SK-N-SH (cell line): ENCODE measurements around the gene FRMPD4. TPM values are rescaled to one million over a fixed set of nuclear protein-coding genes. Genes with fewer than 3 reads are reported as not detected.

Source experiments
- CTCF ChIA-PET: fragments of 300-600, 350-600 bp; formaldehyde crosslinking; extraction: SDS; loops from one replicate; lab custom pipeline; 2021; lab: Yijun Ruan, JAX
- POLR2A ChIA-PET: fragments of 350-600 bp; sonication (Branson Sonifier 250); formaldehyde crosslinking; extraction: SDS; loops from one replicate; lab custom pipeline; 2020; ENCODE audit warnings: antibody characterized with exemption, inconsistent platforms; lab: Yijun Ruan, JAX
- DNase-seq: peaks from one replicate; pipeline ENCODE4 v3.0.0; 2012
- H2AFZ ChIP-seq: fragments of 200-600 bp; sonication (generic); 2 replicates; pipeline ENCODE4 v1.8.1; 2016; ENCODE audit warnings: antibody characterized with exemption, mild to moderate bottlenecking, low read depth
- H3F3A ChIP-seq: fragments of 200-600 bp; sonication (generic); replicated peaks from 2 replicates; pipeline ENCODE3; 2016; ENCODE audit warnings: antibody characterized with exemption, mild to moderate bottlenecking; ENCODE audit not compliant: insufficient read depth
- H3K27ac ChIP-seq, 2 experiments: fragments of 200-500 bp in 1 of 2; fragments of 200-600 bp in 1 of 2; sonication (Bioruptor generic) in 1 of 2; sonication (generic), shearing (Covaris generic) in 1 of 2; 2 replicates each; pipeline versions ENCODE4 v1.5.1 to v1.6.1; 2014 to 2016; ENCODE audit warnings: low read depth in 2 of 2, inconsistent platforms in 1 of 2, low read length in 1 of 2, mild to moderate bottlenecking in 1 of 2, mixed read lengths in 1 of 2
- H3K27me3 ChIP-seq: fragments of 200-600 bp; sonication (generic), shearing (Covaris generic); 2 replicates; pipeline ENCODE4 v1.6.1; 2016; ENCODE audit warnings: mixed run types; ENCODE audit not compliant: insufficient read depth
- H3K36me3 ChIP-seq, 2 experiments: fragments of 200-500 bp in 1 of 2; fragments of 200-600 bp in 1 of 2; sonication (Bioruptor generic) in 1 of 2; sonication (generic) in 1 of 2; replicated peaks in 1 of 2; 2 replicates each; pipeline versions ENCODE3 to v1.5.1; 2014 to 2016; ENCODE audit warnings: low read length in 1 of 2, mild to moderate bottlenecking in 1 of 2; ENCODE audit not compliant: insufficient read depth in 2 of 2, control insufficient read depth in 1 of 2
- H3K4me1 ChIP-seq, 2 experiments: fragments of 200-500 bp in 1 of 2; fragments of 200-600 bp in 1 of 2; sonication (Bioruptor generic) in 1 of 2; sonication (generic), shearing (Covaris generic) in 1 of 2; 2 replicates each; pipeline versions ENCODE4 v1.5.1 to v1.6.1; 2014 to 2016; ENCODE audit warnings: low read depth in 1 of 2, low read length in 1 of 2, mixed run types in 1 of 2; ENCODE audit not compliant: insufficient read depth in 2 of 2, control insufficient read depth in 1 of 2
- H3K4me2 ChIP-seq: fragments of 200-600 bp; sonication (generic), shearing (Covaris generic); 2 replicates; pipeline ENCODE4 v1.6.1; 2017; ENCODE audit warnings: mixed run types
- H3K4me3 ChIP-seq, 2 experiments: fragments of 200-500 bp in 1 of 2; fragments of 200-600 bp in 1 of 2; sonication (Bioruptor generic) in 1 of 2; sonication (generic), shearing (Covaris generic) in 1 of 2; 2 replicates each; pipeline versions ENCODE4 v1.5.1 to v1.8.1; 2014 to 2016; ENCODE audit warnings: low read depth in 2 of 2, inconsistent platforms in 1 of 2, low read length in 1 of 2, mild to moderate bottlenecking in 1 of 2, mixed read lengths in 1 of 2, moderate library complexity in 1 of 2
- H3K79me2 ChIP-seq: fragments of 200-600 bp; sonication (generic); 2 replicates; pipeline ENCODE4 v1.8.1; 2017; ENCODE audit warnings: mild to moderate bottlenecking; ENCODE audit not compliant: insufficient read depth
- H3K9ac ChIP-seq: fragments of 200-600 bp; sonication (generic); 2 replicates; pipeline ENCODE4 v1.6.1; 2017; ENCODE audit warnings: mixed run types
- H3K9me2 ChIP-seq: fragments of 200-600 bp; sonication (generic); 2 replicates; pipeline ENCODE4 v1.6.1; 2017; ENCODE audit warnings: mixed run types
- H3K9me3 ChIP-seq: fragments of 200-600 bp; sonication (generic); 2 replicates; pipeline ENCODE4 v1.6.1; 2017; ENCODE audit warnings: mixed run types, mild to moderate bottlenecking, moderate library complexity
- H4K20me1 ChIP-seq: fragments of 200-600 bp; sonication (generic); 2 replicates; pipeline ENCODE4 v1.6.1; 2017; ENCODE audit warnings: mild to moderate bottlenecking, mixed run types; ENCODE audit not compliant: insufficient read depth
- CTCF ChIP-seq: fragments of 200-600 bp; sonication (generic); IDR thresholded peaks from 2 replicates; pipeline ENCODE4 v1.6.1; 2017; ENCODE audit warnings: antibody characterized with exemption, mild to moderate bottlenecking, moderate library complexity
- ELF1 ChIP-seq: IDR thresholded peaks from 2 replicates; pipeline ENCODE4 v1.4.0; 2012
- EZH2phosphoT487 ChIP-seq: fragments of 200-600 bp; sonication (generic); IDR thresholded peaks from 2 replicates; pipeline ENCODE4 v1.6.1; 2017; ENCODE audit warnings: low read depth, mixed run types, mild to moderate bottlenecking, antibody characterized with exemption, moderate library complexity, borderline replicate concordance
- FOSL2 ChIP-seq: IDR thresholded peaks from 2 replicates; pipeline ENCODE4 v1.4.0; 2012; ENCODE audit warnings: low read depth, mild to moderate bottlenecking, moderate library complexity, borderline replicate concordance
- FOXJ3 ChIP-seq: sonication (generic); formaldehyde crosslinking; IDR thresholded peaks from 2 replicates; pipeline ENCODE4 v1.5.1; 2020; ENCODE audit warnings: mild to moderate bottlenecking, missing genetic modification reagents
- GABPA ChIP-seq: IDR thresholded peaks from 2 replicates; pipeline ENCODE4 v1.4.0; 2012; ENCODE audit warnings: low read depth, mild to moderate bottlenecking
- IRF3 ChIP-seq: fragments of 150-350 bp; IDR thresholded peaks from 2 replicates; pipeline ENCODE4 v1.6.1; 2016; ENCODE audit warnings: mild to moderate bottlenecking, low read depth, low read length
- MXI1 ChIP-seq: IDR thresholded peaks from 2 replicates; pipeline ENCODE4 v1.6.1; 2012; ENCODE audit warnings: mild to moderate bottlenecking, low read depth, low read length, improper control_type of control experiment
- NFIC ChIP-seq: IDR thresholded peaks from 2 replicates; pipeline ENCODE4 v1.4.0; 2012; ENCODE audit warnings: borderline replicate concordance
- POLR2AphosphoS5 ChIP-seq: IDR thresholded peaks from 2 replicates; pipeline ENCODE4 v1.6.1; 2012; ENCODE audit warnings: low read depth, low read length
- RFX5 ChIP-seq: IDR thresholded peaks from 2 replicates; pipeline ENCODE4 v1.6.1; 2012; ENCODE audit warnings: mild to moderate bottlenecking, improper control_type of control experiment, low read length
- SIN3A ChIP-seq: IDR thresholded peaks from 2 replicates; pipeline ENCODE4 v1.6.1; 2012; ENCODE audit warnings: low read depth, mild to moderate bottlenecking, low read length, moderate library complexity, borderline replicate concordance
- SMC3 ChIP-seq: IDR thresholded peaks from 2 replicates; pipeline ENCODE4 v1.6.1; 2012; ENCODE audit warnings: low read depth, low read length, improper control_type of control experiment
- TAF1 ChIP-seq: IDR thresholded peaks from 2 replicates; pipeline ENCODE4 v1.6.1; 2012; ENCODE audit warnings: low read depth, mild to moderate bottlenecking, low read length, moderate library complexity, borderline replicate concordance
- TCF12 ChIP-seq: IDR thresholded peaks from 2 replicates; pipeline ENCODE4 v1.4.0; 2012
- ZBTB33 ChIP-seq: IDR thresholded peaks from 2 replicates; pipeline ENCODE4 v1.4.0; 2012; ENCODE audit warnings: low read depth, borderline replicate concordance
- WGBS: methylation state at CpG from one replicate; pipeline ENCODE4 v1.1.6; 2017; ENCODE audit warnings: low lambda C conversion rate; 5-methylcytosine and 5-hydroxymethylcytosine counted together
- polyA plus RNA-seq, 3 experiments: library from polyadenylated mRNA; depleted of rRNA; stranded (reverse); fragments of >200 nt; gene quantifications; 2 replicates each; pipeline ENCODE4 v1.2.3, GENCODE V29; 2012

FRMPD4 gene
- polyA plus RNA-seq, 1 of the 3 experiments (the other 2 are of a cell fraction): not detected

DNA sequence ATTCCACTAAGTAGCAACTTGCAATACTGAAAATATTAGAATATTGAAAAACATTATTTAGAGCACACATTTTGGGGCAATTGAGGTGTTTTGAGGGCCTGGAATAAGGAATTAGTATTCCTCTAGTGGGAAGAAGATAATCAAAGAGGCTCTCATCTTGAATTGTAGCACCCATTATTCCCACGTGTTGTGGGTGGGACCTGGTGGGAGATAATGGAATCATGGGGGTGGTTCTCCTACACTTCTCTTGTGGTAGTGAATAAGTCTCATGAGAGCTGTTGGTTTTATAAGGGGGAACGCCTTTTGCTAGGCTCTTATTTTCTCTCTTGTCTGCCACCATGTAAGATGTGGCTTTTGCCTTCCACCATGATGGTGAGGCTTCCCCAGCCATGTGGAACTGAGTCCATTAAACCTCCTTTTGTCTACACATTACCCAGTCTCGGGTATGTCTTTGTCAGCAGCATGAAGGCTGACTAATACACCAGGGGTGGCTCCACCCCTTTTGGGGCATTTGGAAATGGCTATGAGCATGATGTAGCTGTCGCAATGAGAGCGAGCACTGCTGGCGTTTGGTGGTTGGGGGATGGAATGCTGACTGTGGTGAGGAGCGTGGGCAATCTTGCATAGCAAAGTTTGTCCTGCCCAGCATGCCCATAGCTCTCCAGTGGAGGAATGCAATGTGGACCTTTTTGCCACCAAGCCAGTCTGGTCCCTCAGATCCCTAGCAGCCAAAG lies 308.2 kb downstream of the FRMPD4 start (continued):
- no peak for TF ChIP-seq FOXJ3
- no peak for TF ChIP-seq GABPA
- TF ChIP-seq SIN3A: no peak

GRCh38 chrX:12447448-12448064 lies 309.3 kb downstream of the FRMPD4 start:
- CTCF ChIA-PET: no interaction called here
- Histone ChIP-seq H3K4me2 (no peak overlapping the region), H3K9me2 (no peaks in the 10 kb centered on the region), H3K79me2 (no peaks in the 10 kb centered on the region), H3K4me1 (no peaks in the 10 kb centered on the region), H3K9me3 (no peaks in the 10 kb centered on the region), H3F3A (no peaks in the 10 kb centered on the region), H3K27ac (no peak overlapping the region), H3K4me3 (no peak overlapping the region), H2AFZ (no peak overlapping the region), H3K27me3 (no peaks in the 10 kb centered on the region; the same call in 1 of the 2 replicates), H3K9ac (no peak overlapping the region), H4K20me1 (no peaks in the 10 kb centered on the region), H3K36me3 (no peaks in the 10 kb centered on the region)
- POLR2A ChIA-PET: no interaction called here
- TF ChIP-seq POLR2AphosphoS5 (no peak), EZH2phosphoT487 (no peak), CTCF (peak; percentile 24), FOSL2 (no peak), RFX5 (no peak), TAF1 (no peak)
- DNase-seq: no peak
- 7% methylated on average over 5 of the region's 5 CpGs for WGBS

GRCh38 chrX:12452268-12452667 lies 314.0 kb downstream of the FRMPD4 start:
- Histone ChIP-seq H3F3A (no peaks in the 10 kb centered on the region), H3K36me3 (no peaks in the 10 kb centered on the region), H3K9me3 (no peaks in the 10 kb centered on the region), H4K20me1 (no peaks in the 10 kb centered on the region), H2AFZ (no peak overlapping the region), H3K27ac (no peak overlapping the region), H3K27me3 (no peaks in the 10 kb centered on the region; the same call in 1 of the 2 replicates), H3K79me2 (no peaks in the 10 kb centered on the region), H3K9ac (no peak overlapping the region), H3K4me2 (no peak overlapping the region), H3K9me2 (no peaks in the 10 kb centered on the region)
- DNase-seq: no peak
- POLR2A ChIA-PET: no interaction called here
- CTCF ChIA-PET: interaction anchor here (2.0 kb wide), 1 partner anchor 11 kb away, joined by 5 read pairs; no protein-coding TSS in a partner anchor
- 2% methylated on average over 2 of the region's 2 CpGs for WGBS
- TF ChIP-seq ELF1 (no peak), TCF12 (no peak), ZBTB33 (no peak), NFIC (no peak), EZH2phosphoT487 (no peak), MXI1 (no peak), IRF3 (no peak), SMC3 (no peak), TAF1 (no peak), GABPA (no peak)
- TF ChIP-seq, all 33 proteins: peak for 0
- H3K4me1 ChIP-seq: no peaks in the 10 kb centered on the region
- no peak overlapping the region for H3K4me3 ChIP-seq
